Osteocyte (in vitro differentiated cells): ENCODE data around the gene NKX6-2. TPM values are rescaled to one million over a fixed set of nuclear protein-coding genes. Genes with fewer than 3 reads are reported as not detected.

Experiments
- DNase-seq: peaks from one replicate; pipeline ENCODE4 v3.0.0; 2021; ENCODE audit warnings: mixed read lengths; ENCODE audit not compliant: unreplicated experiment; ENCODE audit errors: extremely low spot score
- H3K27ac Mint-ChIP-seq: one replicate; pipeline ENCODE4 v1.8.0; 2021; ENCODE audit warnings: mild to moderate bottlenecking, mixed read lengths; ENCODE audit not compliant: unreplicated experiment
- H3K27me3 Mint-ChIP-seq: one replicate; pipeline ENCODE4 v1.8.0; 2021; ENCODE audit warnings: mixed read lengths; ENCODE audit not compliant: unreplicated experiment
- H3K36me3 Mint-ChIP-seq: one replicate; pipeline ENCODE4 v1.8.0; 2021; ENCODE audit warnings: mixed read lengths; ENCODE audit not compliant: unreplicated experiment
- H3K4me1 Mint-ChIP-seq: one replicate; pipeline ENCODE4 v1.8.0; 2021; ENCODE audit warnings: mixed read lengths; ENCODE audit not compliant: unreplicated experiment
- H3K4me3 Mint-ChIP-seq: one replicate; pipeline ENCODE4 v1.8.0; 2021; ENCODE audit warnings: mild to moderate bottlenecking, moderate library complexity, mixed read lengths; ENCODE audit not compliant: unreplicated experiment
- H3K9me3 Mint-ChIP-seq: one replicate; pipeline ENCODE4 v1.8.0; 2021; ENCODE audit warnings: mixed read lengths; ENCODE audit not compliant: unreplicated experiment
- CTCF ChIP-seq: fragments of 200-600 bp; sonication (generic); IDR thresholded peaks from 2 replicates; pipeline ENCODE4 v1.5.0; 2021; ENCODE audit warnings: antibody characterized with exemption, mild to moderate bottlenecking, moderate library complexity
- total RNA-seq: library from RNA; stranded (reverse); gene quantifications from 2 replicates; pipeline ENCODE4 v1.2.1, GENCODE V29; 2021

The NKX6-2 gene
- total RNA-seq, 1 donor from 2014 or later: not detected

- Mint-ChIP-seq H3K9me3 (no peaks in the 10 kb centered on the region), H3K36me3 (peaks cover 16% of the 10 kb centered on the region), H3K27me3 (no peaks in the 10 kb centered on the region), H3K4me3 (no peak overlapping the region), H3K27ac (no peak overlapping the region), H3K4me1 (no peaks in the 10 kb centered on the region)
- DNase-seq: no peak
- TF ChIP-seq CTCF: no peak
Observed at GRCh38 chr10:132752378-132752777, 33.6 kb downstream of the NKX6-2 start.

- Mint-ChIP-seq H3K4me1 (no peaks in the 10 kb centered on the region), H3K4me3 (no peak overlapping the region), H3K36me3 (peaks cover 15% of the 10 kb centered on the region), H3K27ac (no peak overlapping the region), H3K9me3 (no peaks in the 10 kb centered on the region), H3K27me3 (no peaks in the 10 kb centered on the region)
- no peak for DNase-seq
- no peak for TF ChIP-seq CTCF
Observed at GRCh38 chr10:132750936-132751335, 35.0 kb downstream of the NKX6-2 start.

- Mint-ChIP-seq H3K4me1 (peaks cover 2% of the 10 kb centered on the region), H3K27ac (no peak overlapping the region), H3K4me3 (no peak overlapping the region), H3K36me3 (peaks cover 14% of the 10 kb centered on the region), H3K27me3 (no peaks in the 10 kb centered on the region), H3K9me3 (no peaks in the 10 kb centered on the region)
- no peak for DNase-seq
- TF ChIP-seq CTCF: no peak
Observed at GRCh38 chr10:132749371-132749795, 36.6 kb downstream of the NKX6-2 start.

- TF ChIP-seq CTCF: no peak
- Mint-ChIP-seq H3K4me1 (peaks cover 8% of the 10 kb centered on the region), H3K27me3 (no peaks in the 10 kb centered on the region)
Observed at GRCh38 chr10:132748545-132749370, 37.2 kb downstream of the NKX6-2 start.

GRCh38 chr10:132748135-132748534 is 37.8 kb downstream of the NKX6-2 start:
- no peak for DNase-seq
- H3K27ac Mint-ChIP-seq: no peak overlapping the region
- peaks cover 9% of the 10 kb centered on the region for H3K36me3 Mint-ChIP-seq
- H3K4me1 Mint-ChIP-seq: peaks cover 13% of the 10 kb centered on the region
- H3K4me3 Mint-ChIP-seq: no peak overlapping the region
- TF ChIP-seq CTCF: no peak
- no peaks in the 10 kb centered on the region for H3K9me3 Mint-ChIP-seq
- H3K27me3 Mint-ChIP-seq: no peaks in the 10 kb centered on the region

More at GRCh38 chr10:132748545-132749370, 37.2 kb downstream of the NKX6-2 start:
- Mint-ChIP-seq H3K36me3 (peaks cover 10% of the 10 kb centered on the region), H3K9me3 (no peaks in the 10 kb centered on the region), H3K4me3 (no peak overlapping the region), H3K27ac (no peak overlapping the region)
- DNase-seq: no peak
